Endothelial cell of umbilical vein (primary cell): Measurements from ENCODE around the gene TAF8. TPM values are rescaled to one million over a fixed set of nuclear protein-coding genes. Genes with fewer than 3 reads are reported as not detected.

Experiments
- BruUV-seq: library from RNA; stranded (reverse); fragments of 400-500 nt; replicated peaks from 2 replicates; lab custom pipeline; 2021; lab: Mats Ljungman, UMichigan
- CTCF ChIA-PET: fragments of 300-600, 350-600 bp; sonication (Branson Sonifier 250); formaldehyde crosslinking; loops from one replicate; lab custom pipeline; 2021; ENCODE audit warnings: antibody characterized with exemption, inconsistent platforms; lab: Charles Lee
- POLR2A ChIA-PET: fragments of 300-600, 350-600 bp; sonication (Branson Sonifier 250); formaldehyde crosslinking; loops from one replicate; lab custom pipeline; 2021; ENCODE audit warnings: antibody characterized with exemption, inconsistent platforms; lab: Charles Lee
- DNase-seq: peaks from one replicate; pipeline ENCODE4 v3.0.0-alpha.2; 2011; ENCODE audit warnings: low read depth, low spot score
- FAIRE-seq: peaks from 2 replicates; lab custom pipeline; 2011; peaks lifted over from hg19 to GRCh38; lab: Jason Lieb, UNC
- H2AFZ ChIP-seq: 2 replicates; pipeline ENCODE4 v1.6.0; 2012; ENCODE audit warnings: low read depth, low read length, control low read depth, inconsistent platforms
- H3K27ac ChIP-seq: 2 replicates; pipeline ENCODE4 v1.5.1; 2011; ENCODE audit warnings: low read depth, mild to moderate bottlenecking, control low read depth, low read length, moderate library complexity; ENCODE audit not compliant: insufficient read depth
- H3K27me3 ChIP-seq, 2 experiments: 2 replicates each; pipeline versions ENCODE4 v1.6.0 to v1.6.1; 2011; ENCODE audit warnings: low read length in 2 of 2, mixed read lengths in 1 of 2; ENCODE audit not compliant: control insufficient read depth in 2 of 2, insufficient read depth in 2 of 2
- H3K36me3 ChIP-seq, 2 experiments: 2 replicates in 1 of 2; 3 replicates in 1 of 2; pipeline ENCODE4 v1.5.1; 2011; ENCODE audit warnings: low read length in 2 of 2, mild to moderate bottlenecking in 1 of 2, moderate library complexity in 1 of 2; ENCODE audit not compliant: control insufficient read depth in 2 of 2, insufficient read depth in 2 of 2; ENCODE audit errors: extremely low read depth in 1 of 2
- H3K4me1 ChIP-seq: 3 replicates; pipeline ENCODE4 v1.5.1; 2011; ENCODE audit warnings: mild to moderate bottlenecking, low read length; ENCODE audit not compliant: control insufficient read depth, insufficient read depth; ENCODE audit errors: extremely low read depth
- H3K4me2 ChIP-seq: 2 replicates; pipeline ENCODE4 v1.6.1; 2011; ENCODE audit warnings: low read length, control low read depth, mixed read lengths; ENCODE audit not compliant: insufficient read depth
- H3K4me3 ChIP-seq, 3 experiments: fragments of 200-600 bp in 1 of 3; sonication (generic), shearing (Covaris generic) in 1 of 3; replicated peaks in 1 of 3; 2 replicates each; pipeline ENCODE4 v1.5.1; 2011 to 2016; ENCODE audit warnings: control low read depth in 3 of 3, low read length in 3 of 3, mild to moderate bottlenecking in 2 of 3, inconsistent platforms in 1 of 3, low read depth in 1 of 3, moderate library complexity in 1 of 3; ENCODE audit not compliant: insufficient read depth in 1 of 3
- H3K79me2 ChIP-seq: 2 replicates; pipeline ENCODE4 v1.6.0; 2012; ENCODE audit warnings: low read length, inconsistent platforms; ENCODE audit not compliant: control insufficient read depth, insufficient read depth
- H3K9ac ChIP-seq: replicated peaks from 2 replicates; pipeline ENCODE3; 2011; ENCODE audit warnings: low read length, control low read depth; ENCODE audit not compliant: insufficient read depth; ENCODE audit errors: extremely low read depth
- H3K9me1 ChIP-seq: replicated peaks from 3 replicates; pipeline ENCODE4 v1.6.0; 2011; ENCODE audit warnings: mild to moderate bottlenecking, low read length; ENCODE audit not compliant: control insufficient read depth, insufficient read depth; ENCODE audit errors: extremely low read depth
- H3K9me3 ChIP-seq: replicated peaks from 2 replicates; pipeline ENCODE4 v1.5.1; 2012; ENCODE audit warnings: low read length, inconsistent platforms; ENCODE audit not compliant: control insufficient read depth, insufficient read depth
- H4K20me1 ChIP-seq: replicated peaks from 2 replicates; pipeline ENCODE3; 2011; ENCODE audit warnings: mild to moderate bottlenecking, low read length; ENCODE audit not compliant: control insufficient read depth, insufficient read depth; ENCODE audit errors: extremely low read depth
- CTCF ChIP-seq, 2 donors: IDR thresholded peaks; 1 replicate in 1 of 2; 2 replicates in 1 of 2; pipeline ENCODE4 v1.5.1; 2011; ENCODE audit warnings: low read length in 2 of 2, mild to moderate bottlenecking in 2 of 2, moderate library complexity in 2 of 2, control low read depth in 1 of 2, inconsistent platforms in 1 of 2, low read depth in 1 of 2; ENCODE audit not compliant: insufficient read depth in 1 of 2; ENCODE audit errors: extremely low read depth in 1 of 2
- EZH2 ChIP-seq: IDR thresholded peaks from 2 replicates; pipeline ENCODE4 v1.6.1; 2012; ENCODE audit warnings: borderline replicate concordance, low read depth, mild to moderate bottlenecking, moderate library complexity, low read length, inconsistent platforms; ENCODE audit not compliant: severe bottlenecking
- FOS ChIP-seq: IDR thresholded peaks from 2 replicates; pipeline ENCODE4 v1.6.1; 2011; ENCODE audit warnings: mild to moderate bottlenecking, low read length, moderate library complexity, borderline replicate concordance; ENCODE audit not compliant: insufficient read depth
- GATA2 ChIP-seq: IDR thresholded peaks from 2 replicates; pipeline ENCODE4 v1.7.0; 2011; ENCODE audit warnings: low read depth, mild to moderate bottlenecking, moderate library complexity, mixed read lengths, low read length; ENCODE audit not compliant: insufficient read length, insufficient read depth
- JUN ChIP-seq: IDR thresholded peaks from 2 replicates; pipeline ENCODE4 v1.6.1; 2011; ENCODE audit warnings: borderline replicate concordance, low read depth; ENCODE audit not compliant: insufficient read length, insufficient read depth
- MAX ChIP-seq: IDR thresholded peaks from 2 replicates; pipeline ENCODE4 v1.6.1; 2011; ENCODE audit not compliant: insufficient read depth, insufficient read length
- POLR2A ChIP-seq: IDR thresholded peaks from 2 replicates; pipeline ENCODE4 v1.6.1; 2012; ENCODE audit warnings: low read depth, mild to moderate bottlenecking, control low read depth, low read length
- POLR2AphosphoS5 ChIP-seq: IDR thresholded peaks from 2 replicates; pipeline ENCODE4 v1.6.1; 2012; ENCODE audit warnings: low read depth, mild to moderate bottlenecking, control low read depth, low read length, moderate library complexity; ENCODE audit not compliant: insufficient read depth
- dilution Hi-C: fragments of 300-500 bp; cut with MboI; formaldehyde crosslinking; loops from one replicate; pipeline ENCODE4 v1.15.0; 2019; ENCODE audit warnings: low sequenced_read_pairs; ENCODE audit not compliant: extremely low pct_ligation_motif_present
- intact Hi-C: fragments of 100-400 bp; cut with micrococcal nuclease; formaldehyde crosslinking; loops from one replicate; pipeline ENCODE4 v1.10.0; 2022
- polyA plus RNA-seq, 4 experiments: library from polyadenylated mRNA; depleted of rRNA in 3 of 4; stranded (reverse) in 3 of 4; unstranded in 1 of 4; fragments of >200 nt; gene quantifications; 2 replicates each; pipeline versions ENCODE4 v1.2.1 to v1.2.3, GENCODE V29; 2011 to 2012; ENCODE audit warnings: missing spikeins in 1 of 4
- total RNA-seq: library from RNA; stranded (reverse); gene quantifications from 2 replicates; pipeline ENCODE4 v1.2.3, GENCODE V29; 2021

The TAF8 gene
- total and polyA plus RNA-seq, 2 donors (not counting 3 experiments of a cell fraction or from before 2014, with no cell fraction given): 32.9 to 45.4 TPM

DNA sequence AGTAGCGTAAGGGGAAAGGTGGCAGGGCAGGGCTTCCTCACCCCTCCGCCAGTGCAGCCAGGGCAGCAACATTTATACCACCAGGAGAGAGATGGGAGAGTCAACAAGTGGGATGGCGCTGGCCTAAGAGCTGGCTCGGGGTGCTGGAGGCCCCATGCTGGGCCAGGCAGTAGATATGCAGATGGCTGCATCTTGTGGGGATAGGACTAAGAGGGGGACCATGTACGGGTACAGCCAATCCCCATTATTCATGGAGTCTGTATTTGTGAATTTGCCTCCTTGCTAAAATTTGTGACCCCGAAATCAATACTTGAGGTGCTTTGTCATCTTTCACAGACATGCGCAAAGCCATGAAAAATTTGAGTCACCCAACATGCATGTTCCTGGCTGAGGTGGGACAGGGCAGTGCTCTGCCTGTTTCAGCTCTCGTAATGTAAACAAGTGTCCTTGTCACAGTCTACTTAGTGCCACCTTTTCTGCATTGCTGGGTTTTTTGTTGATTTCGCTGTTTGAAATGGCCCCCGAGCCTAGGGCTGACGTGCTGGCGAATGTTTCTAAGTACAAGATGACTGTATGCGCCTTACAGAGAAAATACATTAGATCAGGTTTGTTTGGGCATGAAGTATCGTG lies 27.5 kb upstream of the TAF8 start:
- Histone ChIP-seq H3K27me3 (no peaks in the 10 kb centered on the region), H3K9ac (no peak overlapping the region), H2AFZ (no peak overlapping the region), H3K36me3 (no peaks in the 10 kb centered on the region), H4K20me1 (no peaks in the 10 kb centered on the region), H3K4me1 (peaks cover under 1% of the 10 kb centered on the region), H3K4me3 (no peak overlapping the region), H3K79me2 (no peaks in the 10 kb centered on the region), H3K9me3 (no peaks in the 10 kb centered on the region), H3K27ac (no peak overlapping the region), H3K4me2 (no peak overlapping the region), H3K9me1 (no peaks in the 10 kb centered on the region)
- dilution Hi-C loops: no loop called here
- CTCF ChIA-PET: no interaction called here
- TF ChIP-seq POLR2AphosphoS5 (no peak), CTCF (IDR thresholded peaks at IDR 0.05; ENCODE audit: extremely low read depth in 1 of 2, insufficient read depth in 1 of 2, low read depth in 1 of 2, low read length in 2 of 2) (no peak), POLR2A (no peak), GATA2 (no peak), EZH2 (no peak), JUN (no peak), FOS (no peak), MAX (no peak)
- POLR2A ChIA-PET: no interaction called here
- BruUV-seq: no TSS peak
- FAIRE-seq (no peak), DNase-seq (no peak)
- intact Hi-C loops: no loop called here
